GM19239 (cell line): ENCODE measurements around the gene NHSL2.

Source experiments
- DNase-seq: peaks from one replicate; pipeline ENCODE4 v3.0.0; 2011; ENCODE audit warnings: low spot score; ENCODE audit not compliant: insufficient read length
- FAIRE-seq: peaks from 2 replicates; lab custom pipeline; 2011; peaks lifted over from hg19 to GRCh38; lab: Jason Lieb, UNC

Gene NHSL2

DNA sequence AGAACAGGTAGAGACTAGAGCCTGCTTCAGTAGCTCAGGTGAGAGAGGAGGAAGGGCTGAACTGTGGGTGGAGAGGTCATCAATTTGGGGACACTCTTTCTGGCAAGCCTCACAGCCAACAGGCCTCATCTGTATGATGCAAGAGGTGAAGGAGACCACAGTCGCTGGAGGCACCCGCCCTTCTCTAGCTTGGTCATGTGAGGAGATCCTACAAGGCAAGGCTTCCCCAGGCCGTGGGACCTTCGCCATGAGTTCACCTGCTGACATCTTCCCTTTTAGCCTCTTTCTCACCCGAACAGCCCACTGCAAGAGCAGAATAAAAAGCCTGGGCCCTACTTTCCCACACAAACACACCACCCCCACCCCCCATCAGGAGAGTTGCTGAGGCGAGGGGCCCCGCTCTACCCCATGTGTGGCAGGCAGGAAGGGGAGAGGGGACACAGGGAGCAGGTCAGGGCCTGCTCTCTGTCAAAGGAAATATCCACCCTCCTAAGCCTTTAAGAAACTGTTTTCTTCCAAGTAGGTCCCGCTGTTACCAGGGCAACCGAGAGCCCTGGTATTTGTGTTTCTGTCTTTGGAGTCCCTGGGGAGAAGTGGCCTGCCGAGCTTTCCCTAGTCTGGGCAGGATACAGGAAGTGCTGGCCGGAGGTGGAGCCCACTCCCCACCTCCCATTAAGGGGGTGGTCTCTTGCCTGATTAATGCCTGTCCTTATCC lies 213.0 kb downstream of the NHSL2 start:
- FAIRE-seq (no peak), DNase-seq (no peak)

DNA sequence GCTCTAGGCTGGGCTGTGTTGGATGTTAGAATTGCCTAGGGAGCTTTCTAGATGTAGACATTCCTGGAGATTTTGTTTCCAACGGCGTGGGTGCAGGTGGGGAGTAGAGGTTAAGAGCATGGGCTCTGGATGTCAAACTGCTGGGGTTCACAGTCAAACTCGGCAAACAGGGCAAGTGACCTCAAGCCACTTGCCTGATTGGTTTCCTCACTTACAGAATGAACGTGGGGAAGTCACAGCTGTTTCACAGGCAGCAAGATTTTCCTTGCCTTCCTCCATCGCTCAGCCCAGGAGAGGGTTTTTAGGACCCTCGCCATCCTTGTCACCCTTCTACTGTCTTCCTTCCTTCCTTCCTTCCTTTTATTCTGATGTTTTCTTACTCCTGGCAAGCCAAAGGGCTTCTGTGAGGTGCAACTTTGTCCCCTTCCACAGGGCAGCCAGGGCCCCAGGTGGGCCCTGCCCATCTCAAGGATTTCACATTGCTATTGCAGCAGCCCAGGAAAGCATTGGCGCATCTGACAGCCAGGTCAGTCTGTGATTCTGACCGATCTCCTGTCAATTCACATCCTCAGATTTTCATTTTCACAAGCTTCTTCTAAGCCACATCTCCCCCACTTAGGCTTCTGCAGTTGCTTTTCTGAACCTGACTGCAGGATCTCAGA lies 214.0 kb downstream of the NHSL2 start:
- DNase-seq (no peak), FAIRE-seq (no peak)

DNA sequence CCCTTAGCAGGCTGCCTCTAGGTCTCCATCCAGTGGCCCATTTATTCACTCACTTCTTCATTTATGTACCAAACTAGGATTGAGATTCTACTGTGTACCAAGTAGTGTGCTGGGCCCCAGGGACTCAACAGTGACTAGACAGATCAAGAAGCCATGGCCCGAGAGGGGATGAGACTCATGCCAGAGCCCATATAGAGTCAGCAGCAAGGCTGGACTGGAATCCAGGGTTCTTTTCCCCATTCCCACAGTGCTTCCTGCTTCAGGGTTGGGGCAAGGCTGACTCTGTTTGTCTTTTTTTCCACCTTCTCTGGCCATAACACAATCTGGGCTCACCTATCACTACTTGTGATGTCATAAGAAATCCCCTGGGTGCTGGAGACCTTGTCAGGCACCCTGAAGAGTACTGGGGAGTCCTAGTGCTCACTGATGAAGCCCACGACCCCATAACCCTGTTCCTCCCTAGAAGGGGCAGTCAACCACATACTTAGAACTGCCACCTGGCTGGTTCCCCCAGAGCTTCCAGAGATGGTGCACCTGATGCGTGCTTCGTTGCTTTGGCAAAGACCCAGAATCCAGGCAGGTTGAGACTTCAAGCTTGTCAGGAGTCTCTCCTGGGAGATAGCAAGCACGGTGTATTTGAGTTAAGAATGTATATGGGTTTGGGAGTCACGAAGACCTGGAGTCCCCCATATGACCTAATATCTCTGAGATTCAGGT lies 214.8 kb downstream of the NHSL2 start:
- no peak for DNase-seq
- no peak for FAIRE-seq

DNA sequence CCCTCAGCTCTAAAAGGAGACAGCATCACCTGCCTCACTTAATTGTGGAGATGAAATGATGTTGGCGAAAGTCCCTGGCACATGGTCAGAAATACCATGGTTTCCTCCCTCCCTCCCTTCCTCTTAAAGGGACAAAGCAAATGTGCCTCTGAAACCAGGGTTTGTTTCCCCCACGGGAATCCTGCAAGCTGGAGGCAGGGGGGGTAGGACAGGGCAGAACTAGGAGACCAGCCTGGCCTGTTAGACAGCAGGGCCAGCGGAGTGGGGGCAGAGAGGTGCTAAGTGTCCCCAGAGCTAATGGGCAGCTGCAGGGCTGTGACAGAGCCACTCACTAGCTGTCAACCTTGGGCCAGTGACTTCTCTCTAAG lies 215.4 kb downstream of the NHSL2 start:
- DNase-seq: no peak
- no peak for FAIRE-seq

DNA sequence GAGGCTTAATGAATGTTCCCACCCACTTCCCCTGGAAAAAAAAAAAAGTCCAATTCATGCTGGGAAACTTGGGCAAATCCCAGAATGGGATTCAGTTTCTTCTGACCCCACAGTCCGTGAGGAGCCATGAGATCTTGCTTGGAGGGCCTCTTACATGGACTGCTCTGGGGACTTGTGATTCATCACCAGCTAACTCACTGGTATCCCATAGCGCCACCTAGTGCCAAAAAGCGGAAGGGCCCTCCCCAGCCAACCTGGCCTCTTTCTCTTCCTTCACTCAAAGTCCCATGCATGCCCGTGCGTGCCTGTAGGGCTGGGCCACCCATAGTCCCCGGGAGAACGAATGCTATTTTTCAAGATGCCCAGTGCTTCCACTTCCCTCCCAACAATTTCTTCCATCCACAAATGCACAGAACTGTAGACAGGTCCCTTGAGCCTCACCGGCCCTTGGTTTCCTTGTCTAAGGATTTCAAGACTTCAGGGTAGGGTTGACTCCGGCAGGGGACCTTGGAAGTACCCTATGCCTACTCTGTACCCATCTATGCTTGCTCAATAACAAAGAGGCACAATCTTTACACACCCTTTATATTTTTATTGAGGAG lies 216.0 kb downstream of the NHSL2 start:
- peak; percentile 91 for FAIRE-seq
- peak; percentile 48 for DNase-seq

DNA sequence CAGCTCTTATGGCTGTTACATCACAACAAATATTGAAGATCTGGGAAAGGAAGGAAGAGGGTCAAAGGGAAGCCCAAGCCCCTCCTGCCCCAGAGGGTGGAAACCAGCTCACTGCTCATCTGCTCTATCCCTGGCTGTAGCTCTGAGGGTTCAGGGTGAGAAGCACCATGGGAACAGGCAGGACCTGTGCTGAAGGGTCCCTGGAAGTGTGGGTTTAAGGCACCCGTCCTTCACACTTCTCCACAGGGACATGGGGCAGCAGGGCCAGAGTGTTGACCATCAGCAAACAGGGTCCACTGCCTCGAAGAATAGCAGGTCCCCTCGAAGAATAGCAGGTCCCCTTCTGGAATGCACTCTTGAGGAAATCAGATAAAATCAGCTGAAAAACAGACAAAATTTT lies 216.7 kb downstream of the NHSL2 start:
- no peak for FAIRE-seq

DNA sequence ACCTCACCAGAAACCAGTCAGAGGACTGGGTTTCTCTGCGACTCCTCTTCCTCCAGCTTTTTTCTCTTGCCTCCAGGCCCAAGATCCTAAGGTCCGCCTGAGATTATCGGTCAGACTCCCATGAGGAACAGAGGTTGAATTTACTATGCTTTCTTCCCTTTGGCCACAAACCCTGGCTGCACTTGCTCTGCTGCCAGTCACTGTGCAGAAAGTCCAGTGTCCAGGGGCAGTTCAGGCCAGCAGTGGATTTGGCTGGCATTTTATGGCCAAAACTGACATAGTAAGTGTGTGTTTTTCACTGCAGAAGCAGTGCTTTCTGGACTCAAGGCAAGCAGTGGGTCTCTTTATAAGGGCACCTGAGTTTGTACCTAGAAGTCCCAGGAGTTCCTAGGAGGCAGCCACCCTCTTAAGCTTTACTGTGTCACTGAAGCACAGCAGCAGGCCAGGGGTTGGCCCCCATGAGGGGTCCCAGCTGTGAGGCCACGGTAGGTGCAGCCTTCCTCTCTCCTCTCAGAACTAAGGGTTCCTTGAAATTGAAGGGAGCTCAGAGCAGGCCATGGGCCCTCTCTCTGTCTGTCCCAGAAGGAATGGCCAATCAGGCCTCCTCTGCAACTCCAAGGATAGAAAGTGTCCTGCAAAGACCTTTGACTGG lies 217.7 kb downstream of the NHSL2 start:
- no peak for FAIRE-seq

More for the DNA sequence above, 216.7 kb downstream of the NHSL2 start:
- DNase-seq: no peak

DNA sequence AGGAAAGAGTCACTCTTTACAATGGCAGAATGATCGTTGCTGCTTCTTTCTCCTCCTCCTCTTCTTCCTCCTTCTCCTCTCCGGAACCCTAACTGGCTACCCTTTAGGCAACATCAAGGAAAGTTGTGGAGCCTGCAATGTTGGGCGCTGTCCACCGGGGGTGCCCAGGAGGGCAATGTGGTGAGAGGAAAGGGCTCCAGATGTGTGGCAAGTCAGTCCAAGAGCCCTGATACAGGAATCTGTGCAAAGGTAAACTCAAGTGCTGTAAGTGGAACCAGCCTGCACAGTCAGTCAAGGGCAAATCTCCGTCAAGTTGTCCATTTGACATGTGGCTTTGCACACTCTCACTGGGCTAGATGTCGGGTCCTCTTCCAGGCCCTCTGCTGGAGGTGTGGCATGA lies 218.2 kb downstream of the NHSL2 start:
- no peak for DNase-seq
- FAIRE-seq: peak; percentile 11

More for the DNA sequence above, 217.7 kb downstream of the NHSL2 start:
- DNase-seq: no peak

DNA sequence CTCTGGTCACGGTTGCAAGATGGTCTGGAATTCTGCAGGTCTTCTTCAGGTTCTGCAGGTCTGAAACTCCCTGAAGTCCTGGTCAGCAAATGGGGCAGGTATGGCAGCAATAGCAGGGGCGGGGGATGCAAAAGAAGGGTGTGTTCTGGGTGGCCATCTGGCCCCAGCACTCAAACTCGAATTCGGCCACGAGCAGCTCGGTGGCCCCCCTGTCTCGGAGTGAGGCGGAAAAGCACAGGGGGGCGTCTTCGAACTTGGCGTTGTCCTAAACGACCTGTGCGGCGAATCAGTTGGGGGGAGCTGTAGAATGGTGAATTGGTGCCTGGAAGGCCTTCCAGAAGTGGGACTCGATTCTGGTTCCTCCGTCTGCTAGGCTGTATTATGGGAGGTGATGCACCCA lies 219.0 kb downstream of the NHSL2 start:
- no peak for DNase-seq
- FAIRE-seq: no peak

DNA sequence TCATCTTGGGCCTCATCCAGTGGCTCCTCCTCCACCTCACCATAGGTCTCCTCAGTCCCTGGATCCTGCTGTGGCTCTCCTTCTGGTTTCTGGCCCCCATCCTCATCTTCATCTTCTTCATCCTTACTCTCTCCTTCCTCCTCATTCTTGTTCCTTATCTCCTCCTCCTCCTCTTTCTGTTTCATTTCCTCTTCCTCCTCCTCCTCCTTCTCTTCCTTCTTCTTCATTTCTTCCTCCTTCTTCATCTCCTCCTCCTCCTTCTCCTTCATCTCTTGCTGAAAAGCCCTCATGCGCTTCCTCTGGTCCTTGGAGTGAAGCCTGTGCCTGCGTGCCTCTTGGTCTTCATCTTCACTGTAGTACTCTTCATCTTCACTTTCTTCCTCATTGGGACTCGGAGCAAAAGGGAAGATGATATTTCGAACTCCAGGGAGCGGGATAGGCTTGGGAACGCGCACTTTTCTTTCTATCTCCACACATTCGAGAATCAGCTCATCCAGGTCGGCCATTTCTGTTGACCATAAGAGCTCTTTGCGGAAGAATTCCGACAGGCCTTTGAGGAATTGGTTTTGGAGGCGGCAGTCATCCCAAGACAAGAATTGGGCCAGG lies 219.6 kb downstream of the NHSL2 start:
- FAIRE-seq: no peak
- DNase-seq: no peak

DNA sequence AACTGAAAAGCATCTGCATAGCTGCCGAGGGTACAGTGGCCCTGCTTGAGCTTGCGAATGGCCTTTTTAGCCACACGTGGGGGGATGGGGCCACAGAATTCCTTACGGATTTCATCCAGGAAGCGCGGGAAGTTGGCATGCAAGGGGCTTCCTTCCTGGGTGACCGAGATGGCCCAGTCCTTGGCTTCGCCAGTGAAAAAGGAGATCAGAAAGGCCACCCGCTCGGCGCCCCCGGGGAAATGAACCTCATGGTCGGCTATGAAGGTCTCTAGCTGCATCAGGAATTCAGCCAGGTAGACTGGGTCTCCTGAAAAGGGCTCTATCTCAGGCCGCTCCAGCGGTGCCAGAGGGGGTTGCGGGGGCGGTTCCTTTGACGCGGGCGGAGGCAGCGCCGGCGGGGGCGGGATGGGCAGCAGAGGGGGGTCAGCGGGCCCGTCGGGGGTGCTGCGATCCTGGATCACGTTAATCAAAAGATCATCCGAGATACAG lies 220.2 kb downstream of the NHSL2 start:
- no peak for FAIRE-seq
- no peak for DNase-seq

DNA sequence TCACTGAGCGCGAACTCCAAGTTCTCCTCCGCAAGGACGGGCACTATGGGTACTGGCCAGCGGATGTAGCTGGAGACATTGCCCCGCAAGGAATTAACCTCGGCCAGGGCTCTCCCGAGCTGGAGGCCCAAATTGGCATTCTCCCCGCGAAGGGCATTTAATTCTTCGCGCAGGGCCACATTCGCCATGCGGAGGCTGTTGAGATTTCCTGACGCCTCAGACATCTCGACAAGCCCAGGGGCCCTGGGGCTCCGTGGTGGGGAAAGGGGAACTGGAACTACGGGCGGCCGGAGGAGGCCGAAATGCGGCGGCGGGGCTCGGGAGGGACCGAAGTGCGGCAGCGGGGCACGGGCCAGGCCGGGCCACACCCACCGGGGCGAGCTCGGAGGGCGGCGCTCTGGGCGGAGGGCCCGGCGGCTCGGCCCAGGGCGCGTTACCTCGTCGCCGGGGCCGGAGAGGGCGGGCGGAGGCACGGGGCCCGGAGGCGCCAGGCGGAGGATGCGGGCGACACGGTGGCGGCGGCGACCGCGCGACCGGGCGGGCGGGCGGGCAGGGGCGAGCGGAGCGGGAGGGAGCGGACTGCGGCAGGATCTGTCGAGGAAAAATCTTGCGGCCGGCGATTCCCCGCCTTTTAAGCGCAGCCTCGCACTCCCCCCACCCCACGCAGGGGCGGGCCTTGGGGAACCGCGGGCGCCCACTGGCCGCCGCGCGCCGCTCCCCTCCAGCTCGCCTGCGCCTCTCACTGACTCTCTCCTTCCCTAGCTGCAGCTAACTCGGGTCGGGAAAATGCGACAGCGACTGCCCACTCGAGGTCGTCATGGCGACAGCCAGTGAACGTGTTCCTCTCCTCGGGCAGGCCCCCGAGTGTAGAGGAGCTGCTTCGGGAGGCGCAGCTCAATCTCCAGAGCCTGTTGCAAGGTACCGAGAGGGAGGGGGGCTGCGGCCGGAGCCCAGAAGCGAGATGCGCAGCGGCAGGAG lies 221.0 kb downstream of the NHSL2 start, which contains the start of gene RTL5:
RTL5 (minus strand) TSS at position 599 of the 978 bp plus-strand sequence.
- FAIRE-seq (peak; percentile 80), DNase-seq (peak; percentile 12)

DNA sequence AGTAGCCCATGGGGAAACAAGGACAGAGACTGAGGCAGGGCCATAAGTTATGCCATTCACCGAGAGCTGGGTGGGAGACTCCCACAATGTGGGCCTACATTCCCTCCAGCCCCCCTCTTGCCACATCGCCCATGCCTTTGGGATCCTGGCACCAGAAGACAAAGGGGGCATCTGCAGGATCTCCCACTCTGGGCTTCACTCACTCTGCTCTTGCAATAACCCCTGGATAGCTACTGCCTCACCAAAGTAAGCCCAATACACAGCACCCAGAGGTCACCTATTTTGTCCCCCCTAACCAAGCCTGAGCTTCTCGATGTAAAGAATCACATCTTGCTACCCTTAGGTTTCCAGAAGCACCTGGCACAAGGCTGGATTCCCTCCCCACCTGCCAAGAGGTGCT lies 221.8 kb downstream of the NHSL2 start:
- FAIRE-seq: no peak

DNA sequence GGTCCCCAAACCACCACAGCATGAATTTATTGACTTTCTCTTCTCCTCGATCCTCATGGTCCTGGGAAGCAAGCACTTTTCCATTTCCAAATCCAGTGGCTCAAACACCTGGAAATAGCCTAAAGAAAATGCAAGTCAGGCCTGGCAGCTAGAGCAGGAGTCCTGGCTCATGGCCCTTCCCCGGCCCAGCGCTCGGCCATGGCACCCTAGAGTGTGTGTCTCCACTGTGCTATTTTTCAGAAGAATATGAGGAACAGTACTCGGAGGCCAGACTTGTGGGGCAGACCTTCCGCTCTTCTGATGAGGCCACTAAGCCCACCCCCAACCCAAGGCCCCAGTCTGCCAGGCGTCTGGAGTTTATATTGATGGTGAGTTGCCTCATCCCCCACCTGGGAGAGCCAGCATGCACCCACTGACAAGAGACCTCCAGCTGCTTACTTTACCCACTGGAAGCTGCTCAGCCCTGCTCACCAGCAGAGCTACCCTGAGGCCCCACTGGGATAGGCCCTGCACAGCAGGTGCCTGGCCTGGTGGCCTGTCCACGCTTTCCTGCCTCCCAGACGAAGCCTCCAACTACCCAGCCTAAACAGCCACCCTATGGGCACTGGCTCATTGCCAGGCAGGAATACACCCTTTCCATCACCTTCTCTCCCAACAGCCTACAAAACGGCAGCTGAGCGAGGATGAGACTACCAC lies 223.4 kb downstream of the NHSL2 start:
- DNase-seq: no peak
- no peak for FAIRE-seq

More for the DNA sequence above, 221.8 kb downstream of the NHSL2 start:
- no peak for DNase-seq

DNA sequence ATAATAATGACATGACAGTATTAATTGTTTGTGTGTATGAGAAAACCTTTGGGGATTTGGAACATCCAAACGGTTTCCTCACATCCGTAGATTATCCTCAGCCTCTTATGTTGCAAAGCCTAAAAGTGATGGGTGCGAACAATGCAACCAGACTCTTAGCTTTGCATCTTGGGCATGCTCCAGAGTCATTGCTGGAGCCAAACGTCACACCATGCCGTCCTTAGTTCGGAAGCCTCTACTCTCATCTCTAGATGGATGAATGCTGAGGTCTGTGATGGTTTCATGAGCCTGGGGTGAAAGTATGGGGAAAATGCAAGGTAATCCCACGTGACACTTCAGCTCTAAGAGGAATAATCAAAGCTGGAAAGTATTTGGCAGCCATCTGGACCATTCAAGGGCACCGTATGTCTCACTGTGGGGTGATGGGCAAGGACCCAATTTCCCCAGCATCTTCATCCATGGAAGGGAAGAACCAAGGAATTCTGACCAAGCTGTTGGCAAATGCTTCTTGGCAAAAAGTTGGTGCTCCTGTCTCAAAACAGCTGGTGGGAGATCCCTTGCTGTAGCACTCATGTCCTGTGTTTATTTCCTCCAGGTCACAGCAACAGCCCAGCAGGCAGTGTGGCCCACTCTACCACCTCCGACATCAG lies 227.3 kb downstream of the NHSL2 start:
- FAIRE-seq (no peak), DNase-seq (no peak)

DNA sequence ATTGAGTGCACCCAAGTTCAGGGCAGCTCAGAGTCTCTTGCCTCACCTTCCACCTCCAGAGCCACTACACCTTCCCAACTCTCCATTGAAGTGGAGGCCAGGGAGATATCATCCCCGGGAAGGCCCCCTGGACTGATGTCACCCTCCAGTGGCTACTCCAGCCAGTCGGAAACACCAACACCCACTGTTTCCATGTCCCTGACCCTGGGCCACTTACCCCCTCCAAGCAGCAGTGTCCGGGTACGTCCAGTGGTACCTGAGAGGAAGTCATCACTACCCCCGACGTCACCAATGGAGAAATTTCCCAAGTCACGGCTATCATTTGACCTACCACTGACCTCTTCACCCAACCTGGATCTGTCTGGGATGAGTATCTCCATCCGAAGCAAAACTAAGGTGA lies 228.9 kb downstream of the NHSL2 start:
- FAIRE-seq (no peak), DNase-seq (no peak)

DNA sequence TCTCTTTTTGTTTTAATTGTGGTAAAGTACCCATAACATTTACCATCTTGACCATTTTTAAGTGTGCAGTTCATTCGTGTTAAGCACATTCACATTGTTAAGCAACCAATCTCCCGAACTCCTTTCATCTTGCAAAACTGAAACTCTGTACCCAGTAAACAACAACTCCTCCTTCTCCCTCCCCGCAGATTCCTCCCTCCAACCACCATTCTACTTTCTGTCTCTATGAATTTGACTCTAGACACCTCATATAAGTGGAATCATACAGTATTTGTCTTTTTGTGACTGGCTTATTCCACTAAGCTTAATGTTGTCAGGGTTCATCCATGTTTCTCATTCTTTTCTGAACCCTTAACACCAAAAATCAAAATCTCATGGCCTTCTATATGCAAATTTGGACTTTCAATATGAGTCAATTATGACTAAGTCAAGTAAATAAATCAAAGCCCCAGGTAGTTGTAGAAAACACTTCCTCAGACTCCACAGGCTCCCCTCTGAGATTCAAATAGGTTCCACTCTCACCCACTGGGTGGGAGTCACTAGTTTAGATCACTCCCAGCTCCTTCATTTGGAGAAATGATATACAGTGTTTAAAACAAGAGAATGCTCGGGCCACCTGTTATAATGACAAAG lies 230.8 kb downstream of the NHSL2 start:
- FAIRE-seq: peak; percentile 80
- no peak for DNase-seq
